ENCODE data around the gene SORT1. TPM values are rescaled to one million over a fixed set of nuclear protein-coding genes. Genes with fewer than 3 reads are reported as not detected.

SORT1 gene
- total and polyA plus RNA-seq, 2 of the 8 experiments (the other 6 are each of a cell fraction or from before 2014, with no cell fraction given): 18.7 to 69.6 TPM

GRCh38 chr1:109304226-109304920 lies 93.3 kb downstream of the SORT1 start (continued):
- TF ChIP-seq, protein P1, sequence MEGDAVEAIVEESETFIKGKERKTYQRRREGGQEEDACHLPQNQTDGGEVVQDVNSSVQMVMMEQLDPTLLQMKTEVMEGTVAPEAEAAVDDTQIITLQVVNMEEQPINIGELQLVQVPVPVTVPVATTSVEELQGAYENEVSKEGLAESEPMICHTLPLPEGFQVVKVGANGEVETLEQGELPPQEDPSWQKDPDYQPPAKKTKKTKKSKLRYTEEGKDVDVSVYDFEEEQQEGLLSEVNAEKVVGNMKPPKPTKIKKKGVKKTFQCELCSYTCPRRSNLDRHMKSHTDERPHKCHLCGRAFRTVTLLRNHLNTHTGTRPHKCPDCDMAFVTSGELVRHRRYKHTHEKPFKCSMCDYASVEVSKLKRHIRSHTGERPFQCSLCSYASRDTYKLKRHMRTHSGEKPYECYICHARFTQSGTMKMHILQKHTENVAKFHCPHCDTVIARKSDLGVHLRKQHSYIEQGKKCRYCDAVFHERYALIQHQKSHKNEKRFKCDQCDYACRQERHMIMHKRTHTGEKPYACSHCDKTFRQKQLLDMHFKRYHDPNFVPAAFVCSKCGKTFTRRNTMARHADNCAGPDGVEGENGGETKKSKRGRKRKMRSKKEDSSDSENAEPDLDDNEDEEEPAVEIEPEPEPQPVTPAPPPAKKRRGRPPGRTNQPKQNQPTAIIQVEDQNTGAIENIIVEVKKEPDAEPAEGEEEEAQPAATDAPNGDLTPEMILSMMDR (IDR thresholded peaks at IDR 0.05; ENCODE audit: control extremely low read depth in 1 of 3, insufficient read depth in 1 of 3, low read depth in 1 of 3, low read length in 3 of 3): no peak
